ENCODE data around the gene SIX5.

The SIX5 gene

DNA sequence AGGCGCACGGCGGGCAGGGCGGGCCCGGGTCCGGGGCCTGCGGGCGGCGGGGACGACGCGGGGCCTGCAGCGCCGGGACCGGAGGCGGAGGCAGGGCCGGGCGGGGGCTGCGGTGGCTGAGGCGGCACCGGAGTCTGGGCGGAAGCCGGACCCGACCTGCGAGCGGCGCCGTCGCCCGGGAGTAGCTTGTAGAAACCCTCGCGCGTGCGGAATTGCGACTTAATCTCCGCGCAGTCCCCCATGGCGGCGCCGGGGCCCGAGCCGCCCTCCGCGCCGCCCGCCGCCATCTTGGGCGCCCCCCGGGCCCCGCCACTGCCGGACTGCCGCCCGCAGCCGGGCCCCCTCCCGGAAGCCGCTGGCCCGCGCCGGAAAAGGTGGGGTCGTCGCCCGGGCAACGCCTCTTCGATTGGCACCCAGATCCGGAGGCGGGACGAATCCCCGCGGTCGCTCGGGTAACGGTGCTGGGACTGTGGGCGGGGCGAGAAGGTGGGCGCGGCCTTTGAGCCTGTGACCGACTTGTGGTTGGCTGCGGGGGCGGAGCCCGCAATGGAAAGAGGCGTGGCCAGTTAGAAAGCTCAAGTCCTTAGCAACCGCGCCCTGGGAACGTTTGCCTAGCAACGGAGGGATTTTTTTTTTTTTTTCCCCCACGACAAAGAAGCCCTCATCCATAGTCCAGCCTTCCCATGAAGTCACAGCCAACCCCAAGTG is 23.6 kb upstream of the SIX5 start, which contains the start of gene DMWD:
DMWD (minus strand) TSS at position 376 of the 708 bp plus-strand sequence; CDS start at position 287, 89 bp downstream.
- peak; percentile 82 for DNase-seq (ENCODE audit: low read depth, low spot score)

DNA sequence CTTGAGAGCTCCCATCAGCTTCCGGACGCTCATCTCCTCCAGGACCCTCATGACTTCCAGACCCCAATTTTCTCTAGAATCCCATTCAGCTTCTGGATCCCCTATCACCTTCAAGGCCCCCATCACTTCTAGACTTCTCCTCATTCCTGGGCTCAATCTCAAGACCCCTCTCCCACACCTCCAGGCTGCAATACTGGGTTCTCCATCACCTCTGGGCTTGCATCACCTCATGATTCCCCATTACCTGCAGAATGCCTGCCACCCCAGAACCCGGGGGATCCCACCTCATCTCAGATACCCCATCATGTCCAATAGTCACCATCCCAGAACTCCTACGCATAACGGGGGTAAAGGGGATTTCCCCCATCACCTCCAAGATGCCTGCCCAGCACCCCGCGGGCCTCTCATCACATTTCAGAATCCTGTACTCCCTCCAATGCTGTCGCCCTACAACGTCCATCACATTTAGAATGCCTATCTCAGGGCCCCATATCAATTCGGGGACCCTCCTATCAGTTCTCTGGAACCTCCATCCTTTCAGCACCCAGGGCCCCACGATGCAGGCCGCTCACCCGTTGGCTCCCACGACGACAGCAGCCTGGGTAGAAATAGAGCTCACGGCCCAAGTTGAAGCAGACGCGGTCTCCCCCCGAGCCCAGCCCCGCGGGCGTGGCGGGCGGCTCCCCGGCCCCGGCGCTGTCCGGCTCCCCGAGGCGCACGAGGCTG is 22.9 kb upstream of the SIX5 start:
- no peak for DNase-seq (ENCODE audit: low read depth, low spot score)

DNA sequence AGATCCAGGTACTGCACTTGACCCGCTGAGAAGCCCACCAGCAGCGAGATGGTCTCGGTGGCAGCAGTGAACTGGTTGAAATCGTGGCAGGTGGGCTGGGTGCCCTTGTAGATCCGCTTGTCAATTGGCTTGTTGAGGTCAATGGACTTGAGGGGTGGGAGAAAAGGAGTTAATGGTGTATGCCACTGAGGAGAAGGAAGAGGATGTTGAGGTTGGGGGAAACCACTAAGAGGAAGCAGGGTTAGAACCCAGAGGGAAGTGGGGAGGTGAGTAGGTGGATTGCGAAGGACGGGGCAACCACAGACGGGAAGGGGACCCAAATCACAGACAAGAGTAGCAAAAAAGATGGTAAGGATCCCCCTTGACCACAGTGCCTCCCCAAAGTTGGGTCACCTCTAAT is 21.9 kb upstream of the SIX5 start:
- no peak for DNase-seq (ENCODE audit: low read depth, low spot score)

DNA sequence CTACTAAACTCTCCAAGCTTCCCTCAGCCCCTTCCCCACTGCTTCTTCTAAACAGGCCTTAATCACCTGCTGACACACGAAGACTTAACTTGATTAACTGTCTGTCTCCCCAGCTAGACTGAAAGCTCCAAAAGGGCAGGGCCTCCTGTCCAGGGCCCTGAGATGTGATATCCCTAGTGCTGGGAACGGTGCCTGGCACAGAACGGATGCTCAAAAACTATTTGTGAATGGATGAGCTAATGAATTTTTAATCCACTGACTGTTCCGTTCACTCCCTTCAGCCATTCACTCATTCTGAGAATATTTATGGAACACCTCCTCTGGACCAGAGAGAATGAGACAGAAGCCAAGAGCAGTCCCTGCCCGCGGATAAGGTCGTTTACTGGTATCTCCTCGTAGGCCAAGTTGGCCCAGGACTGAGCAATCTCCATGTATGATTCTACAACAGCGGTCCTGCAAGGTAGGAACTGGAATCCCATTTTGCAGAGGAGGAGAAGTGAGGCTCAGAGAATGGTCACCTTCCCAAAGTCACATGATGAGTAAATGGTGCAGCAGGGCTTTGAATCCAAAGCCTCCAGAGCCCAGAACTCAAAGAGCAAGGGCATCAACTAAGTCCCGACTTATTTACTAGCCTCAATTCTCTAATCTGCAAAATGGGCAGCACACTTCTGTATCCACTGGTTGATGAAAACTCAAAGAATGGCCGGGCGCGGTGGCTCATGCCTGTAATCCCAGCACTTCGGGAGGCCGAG is 20.2 kb upstream of the SIX5 start:
- DNase-seq (ENCODE audit: low read depth, low spot score), result no peak

DNA sequence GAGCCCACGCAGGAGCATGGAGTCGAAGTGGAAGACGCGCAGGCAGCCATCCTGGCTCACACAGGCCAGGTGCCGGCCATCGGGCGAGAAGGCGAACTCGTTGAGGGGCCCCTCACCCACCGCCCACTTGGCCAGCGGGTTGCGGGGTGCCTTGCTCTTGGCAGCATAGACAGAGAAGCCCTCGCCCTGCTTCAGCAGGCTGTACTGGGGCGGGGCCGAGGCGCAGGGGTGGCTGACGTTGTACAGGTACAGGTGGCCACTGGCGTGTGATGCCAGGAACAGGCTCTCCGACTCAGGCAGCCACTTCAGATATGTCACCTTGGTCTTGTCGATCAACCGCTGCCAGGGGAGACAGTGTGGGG is 17.5 kb upstream of the SIX5 start:
- DNase-seq (ENCODE audit: low read depth, low spot score), result no peak

DNA sequence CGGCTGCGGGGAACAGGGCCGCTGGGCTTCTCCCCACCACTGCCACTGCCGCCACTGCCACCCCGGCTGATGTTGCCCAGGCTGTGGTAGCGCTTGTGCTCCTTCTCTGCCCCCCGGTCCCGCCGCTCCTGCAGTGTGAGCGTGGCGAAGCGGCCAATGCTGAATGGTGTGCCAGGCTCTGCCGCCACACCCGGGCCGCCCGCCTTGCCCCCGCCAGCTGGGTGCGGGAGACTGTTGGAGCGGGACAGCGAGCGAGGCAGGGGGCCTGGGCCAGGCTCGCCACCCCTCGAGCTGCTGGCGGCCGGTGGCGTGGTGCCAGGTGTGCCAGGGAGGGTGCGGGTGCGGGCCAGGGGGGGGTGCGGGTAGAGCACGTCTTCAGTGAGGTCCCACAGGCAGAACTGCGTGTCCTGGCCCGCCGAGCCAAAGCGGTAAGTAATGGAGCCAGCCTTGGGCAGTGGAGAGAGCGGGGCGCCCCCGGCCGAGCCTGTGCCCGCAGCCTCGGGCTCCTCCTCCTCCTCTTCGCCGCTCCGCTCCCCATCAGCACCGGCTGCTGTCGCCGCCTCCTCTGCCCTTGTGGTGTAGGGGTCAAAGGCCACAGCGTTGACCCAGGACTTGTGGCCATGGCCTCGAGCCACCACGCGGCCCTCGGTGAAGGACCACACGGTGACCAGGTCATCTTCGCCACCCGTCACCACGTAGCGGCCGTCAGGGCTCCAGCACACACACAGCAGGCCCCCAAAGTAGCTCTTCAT is 16.9 kb upstream of the SIX5 start:
- no peak for DNase-seq (ENCODE audit: low read depth, low spot score)

DNA sequence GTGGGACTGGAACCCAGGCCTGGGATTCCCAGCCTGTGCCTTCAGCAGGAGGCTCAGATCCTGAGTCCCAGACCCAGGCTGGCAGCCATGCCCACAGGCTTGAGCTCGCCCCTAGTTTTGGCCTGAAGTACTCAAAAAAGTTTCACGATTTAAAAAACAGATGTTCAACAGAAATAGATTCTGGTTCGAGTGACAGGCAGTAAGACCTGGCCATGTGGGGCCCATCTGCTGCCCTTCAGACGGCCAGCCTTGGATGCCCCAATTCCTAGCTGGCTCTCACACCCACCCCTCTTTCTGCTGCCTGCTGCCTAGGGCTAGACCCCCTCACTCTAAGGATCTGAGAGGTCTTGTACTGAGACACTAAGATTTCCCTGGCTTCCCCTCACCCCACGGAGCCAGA is 16.0 kb upstream of the SIX5 start:
- no peak for DNase-seq (ENCODE audit: low read depth, low spot score)

DNA sequence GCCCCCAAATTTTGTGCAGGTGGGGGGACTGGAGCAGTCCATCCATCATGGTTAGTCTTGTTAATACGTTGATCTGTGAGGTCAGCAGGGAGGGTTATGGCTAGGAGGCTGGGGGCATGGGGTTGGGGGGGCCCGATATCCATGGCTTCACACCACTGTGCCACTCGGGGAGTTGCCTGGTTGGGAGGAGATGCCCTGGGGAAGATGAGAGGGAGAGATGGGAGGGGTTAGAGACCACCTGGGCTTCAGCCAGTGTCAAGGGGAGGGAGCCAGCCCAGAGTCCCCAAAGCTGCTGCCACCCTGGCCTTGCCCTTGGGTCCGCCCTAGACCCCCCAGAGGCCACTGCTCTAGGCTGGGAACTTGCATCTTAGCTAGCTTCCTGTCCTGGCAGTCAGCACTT is 15.0 kb upstream of the SIX5 start:
- no peak for DNase-seq (ENCODE audit: low read depth, low spot score)

DNA sequence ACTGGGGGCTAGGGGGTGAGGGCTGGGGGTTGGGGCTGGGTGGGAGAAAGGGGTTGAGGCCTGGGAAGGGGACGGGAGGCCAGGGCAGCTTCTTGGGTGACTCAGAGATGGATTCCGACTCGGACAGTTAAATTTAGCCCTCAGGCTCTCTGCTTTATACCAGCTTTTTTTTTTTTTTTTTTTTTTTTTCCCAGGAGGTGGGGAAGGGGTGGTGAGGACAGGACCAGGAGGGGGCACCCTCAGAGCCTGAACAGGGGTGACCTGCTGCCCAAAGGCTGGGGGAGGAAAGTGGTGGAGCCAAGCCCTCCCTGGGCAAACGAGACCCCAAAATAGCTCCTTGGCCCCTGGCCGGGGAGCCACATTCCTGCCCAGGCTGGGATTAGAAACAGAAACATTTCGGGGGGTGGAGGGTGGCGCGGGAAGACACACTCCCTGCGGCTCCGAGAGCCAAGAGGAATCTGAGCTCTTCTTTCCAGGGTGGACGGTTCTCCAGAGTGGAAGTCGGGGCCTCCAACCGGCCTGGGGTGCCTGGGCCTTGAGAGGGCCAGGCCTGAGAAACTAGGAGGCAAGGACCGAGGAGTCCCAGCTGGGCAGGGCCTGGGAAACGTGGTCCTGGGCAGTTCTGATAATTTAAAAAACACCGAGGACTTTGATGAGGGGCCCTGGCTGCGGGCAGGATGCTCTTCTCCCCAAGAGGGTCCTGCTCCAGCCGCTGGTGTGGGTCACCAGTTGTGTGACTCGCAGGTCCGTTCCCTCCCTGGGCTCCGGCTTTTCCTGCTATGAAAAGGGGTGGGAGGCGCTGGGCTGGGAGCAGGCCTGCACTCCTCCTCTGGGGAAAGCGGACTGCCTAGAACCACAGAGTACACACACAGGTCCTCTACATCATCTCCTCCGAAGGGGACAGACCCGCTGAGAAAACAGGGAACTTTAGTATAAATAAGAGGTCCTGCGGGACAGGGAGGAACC is 14.1 kb upstream of the SIX5 start:
- DNase-seq (ENCODE audit: low read depth, low spot score), result no peak

DNA sequence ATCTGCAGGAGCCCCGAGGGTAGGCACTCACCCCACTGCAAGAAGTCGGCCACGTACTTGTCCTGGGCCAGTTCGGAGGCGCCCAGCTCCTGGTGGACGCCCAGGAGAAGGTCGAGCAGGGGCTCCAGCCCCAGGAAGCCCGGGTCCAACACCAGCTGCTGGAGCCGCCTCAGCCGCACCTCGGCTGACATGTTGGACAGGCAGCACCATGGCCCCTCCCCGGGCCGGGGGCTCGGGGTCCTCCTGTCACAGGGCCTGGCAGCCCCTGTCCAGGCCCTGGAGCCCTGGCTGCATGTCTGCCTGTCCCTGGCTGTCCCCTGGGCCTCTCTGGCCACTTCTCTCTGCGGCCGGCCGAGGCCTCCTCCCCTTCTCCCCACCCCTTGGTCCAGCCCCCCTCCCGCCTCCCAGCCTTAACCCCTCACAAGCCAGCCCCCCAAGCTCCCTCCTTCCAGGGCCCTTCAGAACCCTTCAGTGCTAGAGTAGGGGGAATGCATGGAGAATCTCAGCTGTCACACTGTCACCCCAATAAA is 13.2 kb upstream of the SIX5 start, which contains the start of gene DMPK:
DMPK (minus strand) TSS at position 329 of the 530 bp plus-strand sequence; CDS start at position 191, 138 bp downstream.
- no peak for DNase-seq (ENCODE audit: low read depth, low spot score)

DNA sequence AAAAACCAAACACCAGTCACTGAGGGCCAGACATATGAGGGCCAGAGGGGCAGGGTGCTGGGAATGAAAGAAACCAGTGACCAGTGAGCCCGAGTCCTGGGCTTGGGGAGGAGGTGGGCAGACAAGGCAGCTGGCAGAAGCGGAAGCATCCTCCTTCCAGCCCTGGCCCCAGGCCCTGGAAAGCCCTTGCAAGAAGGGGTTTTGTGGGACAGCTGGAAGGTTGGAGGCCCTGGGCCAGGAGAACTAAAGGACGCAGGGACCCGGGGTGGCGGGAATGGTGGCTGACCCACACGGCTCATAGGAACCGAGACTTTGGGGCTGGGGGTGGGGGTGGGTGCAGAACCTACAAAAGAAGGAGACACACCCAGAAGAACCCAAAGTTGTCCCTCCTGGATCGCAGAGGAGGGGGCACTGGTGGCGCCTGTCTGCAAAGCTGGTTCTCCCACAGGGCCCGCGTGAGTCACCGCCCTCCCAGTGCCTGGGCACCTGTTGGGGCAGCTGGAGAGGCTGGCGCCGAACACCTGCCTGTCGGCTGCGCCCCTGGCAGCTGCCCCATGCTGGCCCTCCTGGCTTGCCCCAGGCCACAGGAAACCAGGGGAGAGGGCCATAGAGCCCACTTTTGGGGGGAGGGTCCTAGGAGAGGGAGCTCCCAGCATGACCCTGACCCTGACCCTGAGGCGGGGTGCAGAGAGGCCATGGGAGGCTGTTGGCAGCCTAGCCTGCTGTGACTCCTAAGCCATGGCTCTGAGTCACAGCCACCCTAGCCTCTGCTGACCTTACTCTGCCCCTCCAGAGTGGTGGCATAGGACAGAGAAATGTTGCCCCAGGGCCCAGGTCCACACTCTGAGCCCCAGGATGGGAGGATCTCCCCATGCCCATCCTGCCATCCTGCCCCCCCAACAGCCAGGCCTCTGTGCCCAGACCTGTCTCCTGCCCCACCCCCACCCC is 12.4 kb upstream of the SIX5 start:
- DNase-seq (ENCODE audit: low read depth, low spot score), result no peak

DNA sequence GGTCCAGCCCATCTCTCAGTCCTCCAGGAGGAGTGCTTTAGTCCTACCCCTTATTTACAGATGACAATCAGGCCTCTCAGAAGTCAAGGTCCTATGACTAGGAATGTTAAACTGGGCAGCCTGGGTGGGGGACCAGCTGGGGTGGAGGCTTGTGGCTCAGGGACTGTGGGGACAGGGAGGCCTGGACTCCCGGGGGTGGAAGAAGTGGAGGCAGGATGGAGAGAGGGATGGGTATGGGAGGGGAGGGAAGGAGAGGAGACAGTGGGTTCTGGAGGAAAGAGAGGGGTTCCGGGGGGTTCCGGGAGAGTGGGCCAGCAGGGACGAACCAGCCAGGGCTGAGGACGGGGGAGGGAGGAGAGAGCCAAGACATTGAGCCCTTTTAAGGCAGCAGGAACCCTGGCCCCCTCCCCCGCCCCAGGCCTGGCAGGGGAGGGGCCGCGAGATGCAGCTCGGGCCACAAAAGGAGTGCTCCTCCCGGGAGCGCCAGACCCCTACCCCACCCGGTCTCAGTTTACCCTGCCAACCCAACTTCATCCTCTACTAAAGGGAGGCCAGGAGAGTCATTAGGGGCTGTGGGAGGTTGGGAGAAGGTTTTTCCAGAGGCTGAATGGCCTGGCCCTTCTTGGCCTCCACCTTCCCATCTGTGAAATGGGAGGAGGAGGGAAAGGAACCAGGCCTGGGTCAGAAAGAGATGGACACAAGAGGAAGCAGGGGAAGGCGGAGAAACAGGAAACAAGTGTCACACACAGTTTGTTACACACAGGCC is 11.6 kb upstream of the SIX5 start:
- no peak for DNase-seq (ENCODE audit: low read depth, low spot score)

DNA sequence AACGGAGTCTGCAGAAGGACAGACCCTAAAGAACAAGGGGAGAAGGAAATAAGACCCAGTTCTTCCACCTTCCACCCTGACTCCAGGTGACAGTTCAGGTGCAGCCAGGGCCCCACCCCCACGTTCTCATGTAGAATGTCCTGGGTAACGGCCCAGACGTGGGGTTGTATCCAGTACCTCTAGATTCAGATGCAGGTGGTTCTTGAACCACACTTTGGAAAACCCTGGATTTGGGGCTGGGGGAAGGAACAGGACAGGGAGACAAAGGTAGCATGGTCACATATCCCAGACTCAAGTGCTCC is 11.0 kb upstream of the SIX5 start:
- DNase-seq (ENCODE audit: low read depth, low spot score), result no peak

DNA sequence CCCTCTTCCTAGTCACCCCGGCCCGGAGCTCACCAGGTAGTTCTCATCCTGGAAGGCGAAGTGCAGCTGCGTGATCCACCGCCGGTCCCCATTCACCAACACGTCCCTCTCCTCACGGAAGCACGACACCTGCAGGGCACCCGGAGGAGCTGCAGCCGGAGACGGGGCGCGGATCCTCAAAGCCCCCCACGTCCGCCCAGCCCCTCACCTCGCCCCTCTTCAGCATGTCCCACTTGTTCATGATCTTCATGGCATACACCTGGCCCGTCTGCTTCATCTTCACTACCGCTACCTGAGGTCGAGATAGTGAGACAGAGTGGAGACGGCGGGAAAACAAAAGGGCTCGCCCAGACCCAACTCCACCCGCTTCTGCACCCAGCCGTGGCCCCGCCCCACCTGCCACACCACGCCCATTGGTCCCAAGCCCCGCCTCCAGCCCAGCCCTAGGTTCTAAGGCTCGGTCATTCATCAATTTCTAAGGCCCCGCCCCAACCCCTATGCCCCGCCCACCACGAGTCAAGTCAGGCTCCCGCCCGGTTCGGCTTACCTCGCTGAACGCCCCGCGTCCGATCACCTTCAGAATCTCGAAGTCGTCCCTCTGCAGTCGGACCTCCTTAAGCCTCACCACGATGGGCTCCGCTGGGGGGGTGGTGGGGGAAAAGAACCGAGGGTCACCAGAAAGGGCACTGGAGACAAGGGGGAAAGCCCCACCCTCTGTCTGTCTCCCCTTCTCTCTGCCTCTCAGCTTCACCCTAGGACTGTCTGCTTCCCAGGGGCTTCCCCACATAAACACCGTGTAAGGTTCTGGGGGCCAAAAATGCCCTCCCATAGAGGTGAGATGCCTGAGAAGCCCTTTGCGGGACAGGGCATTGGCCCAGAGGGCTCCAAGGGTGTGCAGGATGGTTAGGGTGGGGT is 10.4 kb upstream of the SIX5 start:
- DNase-seq (ENCODE audit: low read depth, low spot score), result no peak

DNA sequence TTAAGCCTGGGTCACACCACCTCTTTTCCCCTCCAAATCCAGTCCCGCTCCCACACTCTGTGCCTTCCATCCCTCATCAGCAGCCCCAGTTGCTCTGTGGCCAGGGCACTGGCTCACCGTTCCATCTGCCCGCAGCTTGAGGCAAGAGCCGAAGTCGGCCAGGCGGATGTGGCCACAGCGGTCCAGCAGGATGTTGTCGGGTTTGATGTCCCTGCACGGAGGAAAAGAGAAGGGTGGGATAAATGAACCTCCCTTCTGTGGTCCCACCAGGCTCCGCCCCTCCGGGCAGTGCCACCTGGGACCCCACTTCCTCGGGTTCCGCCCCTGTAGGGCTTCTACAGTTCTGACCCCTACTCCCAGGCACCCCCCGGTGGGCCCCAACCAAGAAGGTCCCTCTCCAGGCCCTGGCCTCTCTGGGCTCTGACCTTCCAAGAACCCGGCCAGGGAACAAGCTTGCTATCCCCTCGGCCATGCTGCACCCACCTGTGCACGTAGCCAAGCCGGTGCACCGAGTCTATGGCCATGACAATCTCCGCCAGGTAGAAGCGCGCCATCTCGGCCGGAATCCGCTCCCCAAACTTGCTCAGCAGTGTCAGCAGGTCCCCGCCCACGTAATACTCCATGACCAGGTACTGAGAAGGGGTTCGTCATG is 9.1 kb upstream of the SIX5 start:
- no peak for DNase-seq (ENCODE audit: low read depth, low spot score)

DNA sequence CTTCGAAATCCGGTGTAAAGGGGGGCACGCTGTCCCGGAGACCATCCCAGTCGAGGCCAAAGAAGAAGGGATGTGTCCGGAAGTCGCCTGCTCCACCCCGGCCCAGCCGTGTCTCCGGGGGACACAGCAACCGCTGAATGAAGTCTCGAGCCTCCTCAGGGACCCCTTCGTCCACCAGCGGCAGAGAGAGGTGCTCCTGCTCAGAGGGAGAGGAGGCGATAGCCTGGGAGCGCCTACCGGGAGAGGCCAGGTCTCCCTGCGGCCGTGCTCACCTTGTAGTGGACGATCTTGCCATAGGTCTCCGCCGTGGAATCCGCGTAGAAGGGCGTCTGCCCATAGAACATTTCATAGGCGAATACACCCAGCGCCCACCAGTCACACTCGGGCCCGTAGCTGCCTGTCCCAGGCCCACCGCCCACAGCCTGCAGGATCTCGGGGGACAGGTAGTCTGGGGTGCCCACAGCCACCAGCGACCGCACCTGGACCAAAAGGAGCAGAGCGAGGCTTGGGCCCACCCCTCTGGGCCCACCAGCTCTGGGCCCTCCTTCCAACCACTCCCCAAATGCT is 8.4 kb upstream of the SIX5 start:
- no peak for DNase-seq (ENCODE audit: low read depth, low spot score)

DNA sequence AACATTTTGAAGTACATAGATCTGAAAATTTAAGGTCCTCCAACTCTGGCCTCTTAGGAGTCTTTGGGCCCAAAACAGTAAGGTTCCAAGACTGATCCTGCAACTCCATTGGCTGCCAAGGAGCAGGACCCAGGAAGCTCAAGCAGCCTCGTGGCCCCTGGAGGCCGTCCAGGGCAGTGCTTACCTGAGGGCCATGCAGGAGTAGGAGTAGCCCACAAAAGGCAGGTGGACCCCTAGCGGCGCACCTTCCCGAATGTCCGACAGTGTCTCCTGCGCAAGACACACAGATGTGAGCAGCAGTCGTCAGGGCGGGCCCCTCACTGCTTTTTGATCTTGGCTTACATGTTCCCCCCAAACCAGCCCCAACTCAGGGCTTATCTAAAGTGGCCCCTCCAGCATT is 5.7 kb upstream of the SIX5 start:
- peak; percentile 71 for DNase-seq (ENCODE audit: low read depth, low spot score)
